ENCODE results near the gene ADSL. TPM values are rescaled to one million over a fixed set of nuclear protein-coding genes. Genes with fewer than 3 reads are reported as not detected.

Gene ADSL
- total RNA-seq, 3 donors from 2014 or later (not counting 1 experiment from before 2014, with no cell fraction given), result 31.3 to 49.8 (median 41.2) TPM

- H3K4me1 ChIP-seq (ENCODE audit: control insufficient read depth, insufficient read depth, low read length), result peaks cover 43% of the 10 kb centered on the region
- no peak for DNase-seq
- H3K9me3 Mint-ChIP-seq, result no peaks in the 10 kb centered on the region
- no peak overlapping the region for H3K4me3 ChIP-seq (ENCODE audit: low read length)
- TF ChIP-seq, protein P1, sequence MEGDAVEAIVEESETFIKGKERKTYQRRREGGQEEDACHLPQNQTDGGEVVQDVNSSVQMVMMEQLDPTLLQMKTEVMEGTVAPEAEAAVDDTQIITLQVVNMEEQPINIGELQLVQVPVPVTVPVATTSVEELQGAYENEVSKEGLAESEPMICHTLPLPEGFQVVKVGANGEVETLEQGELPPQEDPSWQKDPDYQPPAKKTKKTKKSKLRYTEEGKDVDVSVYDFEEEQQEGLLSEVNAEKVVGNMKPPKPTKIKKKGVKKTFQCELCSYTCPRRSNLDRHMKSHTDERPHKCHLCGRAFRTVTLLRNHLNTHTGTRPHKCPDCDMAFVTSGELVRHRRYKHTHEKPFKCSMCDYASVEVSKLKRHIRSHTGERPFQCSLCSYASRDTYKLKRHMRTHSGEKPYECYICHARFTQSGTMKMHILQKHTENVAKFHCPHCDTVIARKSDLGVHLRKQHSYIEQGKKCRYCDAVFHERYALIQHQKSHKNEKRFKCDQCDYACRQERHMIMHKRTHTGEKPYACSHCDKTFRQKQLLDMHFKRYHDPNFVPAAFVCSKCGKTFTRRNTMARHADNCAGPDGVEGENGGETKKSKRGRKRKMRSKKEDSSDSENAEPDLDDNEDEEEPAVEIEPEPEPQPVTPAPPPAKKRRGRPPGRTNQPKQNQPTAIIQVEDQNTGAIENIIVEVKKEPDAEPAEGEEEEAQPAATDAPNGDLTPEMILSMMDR (IDR thresholded peaks at IDR 0.05), result no peak
- no peak overlapping the region for H3K4me3 Mint-ChIP-seq
- H3K4me1 Mint-ChIP-seq, result peaks cover 20 to 34% of the 10 kb centered on the region in 2 donors
- H3K36me3 Mint-ChIP-seq, result no peaks in the 10 kb centered on the region
- peak overlapping the region; percentile 80 to 93 for H3K27ac Mint-ChIP-seq
- H3K27me3 Mint-ChIP-seq (ENCODE audit: low read depth in 2 of 2), result no peaks in the 10 kb centered on the region
- no peaks in the 10 kb centered on the region for H3K27me3 ChIP-seq (ENCODE audit: control insufficient read depth, insufficient read depth, low read length)
- H3K36me3 ChIP-seq (ENCODE audit: control insufficient read depth, insufficient read depth, low read length), result peaks cover 53% of the 10 kb centered on the region
- no peaks in the 10 kb centered on the region for H3K9me3 ChIP-seq (ENCODE audit: control insufficient read depth, insufficient read depth, low read length)
- intact Hi-C loops (cut with micrococcal nuclease), result no loop called here
- peak overlapping the region; percentile 15 for H3K27ac ChIP-seq (ENCODE audit: low read length)
- 79% methylated on average over 13 of the region's 13 CpGs for WGBS (ENCODE audit: insufficient coverage)
- ATAC-seq, result no peak
Observed at GRCh38 chr22:40413873-40414272, 67.6 kb downstream of the ADSL start.

DNA sequence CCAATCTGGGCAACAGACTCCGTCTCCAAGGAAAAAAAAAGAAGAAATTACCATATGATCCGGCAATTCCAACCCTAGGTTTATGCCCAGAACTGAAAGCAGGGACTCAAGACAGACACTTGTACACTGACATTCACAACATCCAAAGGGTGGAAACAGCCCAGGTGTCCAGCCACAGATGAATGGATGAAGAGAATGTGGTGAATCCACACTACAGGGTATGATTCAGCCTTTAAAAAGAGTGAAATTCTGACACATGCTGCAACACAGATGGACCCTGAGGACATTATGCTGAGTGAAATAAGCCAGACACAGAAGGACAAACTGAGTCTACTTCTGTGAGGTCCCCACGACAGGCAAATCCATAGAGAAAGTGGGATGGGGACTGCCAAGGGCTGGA is 68.0 kb downstream of the ADSL start:
- Histone ChIP-seq H3K4me1 (ENCODE audit: control insufficient read depth, insufficient read depth, low read length) (peaks cover 41% of the 10 kb centered on the region), H3K36me3 (ENCODE audit: control insufficient read depth, insufficient read depth, low read length) (peaks cover 51% of the 10 kb centered on the region), H3K4me3 (ENCODE audit: low read length) (no peak overlapping the region), H3K9me3 (ENCODE audit: control insufficient read depth, insufficient read depth, low read length) (no peaks in the 10 kb centered on the region), H3K27ac (ENCODE audit: low read length) (peak overlapping the region; percentile 15), H3K27me3 (ENCODE audit: control insufficient read depth, insufficient read depth, low read length) (no peaks in the 10 kb centered on the region)
- Mint-ChIP-seq H3K4me1 (peaks cover 20 to 30% of the 10 kb centered on the region in 2 donors), H3K9me3 (no peaks in the 10 kb centered on the region), H3K27ac (peak overlapping the region; percentile 80 to 93), H3K4me3 (no peak overlapping the region), H3K27me3 (ENCODE audit: low read depth in 2 of 2) (no peaks in the 10 kb centered on the region), H3K36me3 (no peaks in the 10 kb centered on the region)
- TF ChIP-seq, protein P1 (IDR thresholded peaks at IDR 0.05), result no peak
- DNase-seq (no peak), ATAC-seq (no peak)
- intact Hi-C loops (cut with micrococcal nuclease), result no loop called here
- 88% methylated on average over 3 of the region's 3 CpGs for WGBS (ENCODE audit: insufficient coverage)

GRCh38 chr22:40414838-40415505 is 68.7 kb downstream of the ADSL start:
- TF ChIP-seq, protein P1 (IDR thresholded peaks at IDR 0.05), result no peak
- Mint-ChIP-seq H3K4me3 (peak overlapping the region; percentile 10), H3K9me3 (no peaks in the 10 kb centered on the region), H3K36me3 (no peaks in the 10 kb centered on the region), H3K27me3 (ENCODE audit: low read depth in 2 of 2) (no peaks in the 10 kb centered on the region), H3K27ac (peak overlapping the region; percentile 80 to 93), H3K4me1 (peaks cover 20 to 29% of the 10 kb centered on the region in 2 donors)
- peaks cover 37% of the 10 kb centered on the region for H3K4me1 ChIP-seq (ENCODE audit: control insufficient read depth, insufficient read depth, low read length)
- 66% methylated on average over 10 of the region's 10 CpGs for WGBS (ENCODE audit: insufficient coverage)
- DNase-seq, result no peak
- H3K9me3 ChIP-seq (ENCODE audit: control insufficient read depth, insufficient read depth, low read length), result no peaks in the 10 kb centered on the region
- intact Hi-C loops (cut with micrococcal nuclease), result no loop called here
- no peaks in the 10 kb centered on the region for H3K27me3 ChIP-seq (ENCODE audit: control insufficient read depth, insufficient read depth, low read length)
- H3K4me3 ChIP-seq (ENCODE audit: low read length), result no peak overlapping the region
- peaks cover 52% of the 10 kb centered on the region for H3K36me3 ChIP-seq (ENCODE audit: control insufficient read depth, insufficient read depth, low read length)
- peak overlapping the region; percentile 46 for H3K27ac ChIP-seq (ENCODE audit: low read length)
- peak in 1 of 3 donors; percentile 12 for ATAC-seq
